RWPE1 (cell line): Measurements from ENCODE around the gene KCNK15.

Experiments used
- CTCF ChIA-PET: fragments of 350-600 bp; sonication (Branson Sonifier 250); formaldehyde crosslinking; extraction: SDS; loops from one replicate; lab custom pipeline; 2021; lab: Yijun Ruan, JAX
- POLR2A ChIA-PET: fragments of 400-600 bp; formaldehyde crosslinking; extraction: SDS; loops from one replicate; lab custom pipeline; 2020; ENCODE audit warnings: antibody characterized with exemption; ENCODE audit not compliant: low non-redundant PET; lab: Yijun Ruan, JAX
- DNase-seq: peaks from one replicate; pipeline ENCODE4 v3.0.0; 2012; ENCODE audit warnings: low spot score
- H3K27ac ChIP-seq: fragments of 450-650 bp; 2 replicates; pipeline ENCODE4 v1.5.1; 2017
- TF ChIP-seq, protein P1 (sequence below): fragments of 450-650 bp; conservative IDR thresholded peaks from 2 replicates; pipeline ENCODE4 v1.5.1; 2017; ENCODE audit warnings: low read depth, mild to moderate bottlenecking

Gene KCNK15

DNA sequence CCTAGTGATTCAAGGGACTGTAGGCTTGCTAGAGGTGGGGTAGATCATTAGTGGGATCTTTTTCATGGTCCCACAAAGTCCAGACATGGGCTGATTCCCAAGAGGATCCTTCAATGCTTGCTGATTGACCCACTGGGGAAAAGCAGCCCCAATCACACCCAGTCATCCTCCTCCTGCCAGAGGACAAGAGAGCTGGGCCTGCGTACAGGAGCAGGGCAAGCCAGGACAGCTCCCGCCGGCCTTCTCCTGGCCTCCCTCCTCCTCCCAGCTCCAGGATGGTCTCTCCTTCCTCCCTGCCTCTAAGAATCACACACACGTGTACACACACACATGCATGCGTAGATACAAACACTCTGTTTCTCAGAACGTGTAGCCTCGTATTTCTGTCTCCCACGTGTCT is 27.0 kb downstream of the KCNK15 start:
- H3K27ac ChIP-seq, result no peak overlapping the region
- TF ChIP-seq, protein P1, sequence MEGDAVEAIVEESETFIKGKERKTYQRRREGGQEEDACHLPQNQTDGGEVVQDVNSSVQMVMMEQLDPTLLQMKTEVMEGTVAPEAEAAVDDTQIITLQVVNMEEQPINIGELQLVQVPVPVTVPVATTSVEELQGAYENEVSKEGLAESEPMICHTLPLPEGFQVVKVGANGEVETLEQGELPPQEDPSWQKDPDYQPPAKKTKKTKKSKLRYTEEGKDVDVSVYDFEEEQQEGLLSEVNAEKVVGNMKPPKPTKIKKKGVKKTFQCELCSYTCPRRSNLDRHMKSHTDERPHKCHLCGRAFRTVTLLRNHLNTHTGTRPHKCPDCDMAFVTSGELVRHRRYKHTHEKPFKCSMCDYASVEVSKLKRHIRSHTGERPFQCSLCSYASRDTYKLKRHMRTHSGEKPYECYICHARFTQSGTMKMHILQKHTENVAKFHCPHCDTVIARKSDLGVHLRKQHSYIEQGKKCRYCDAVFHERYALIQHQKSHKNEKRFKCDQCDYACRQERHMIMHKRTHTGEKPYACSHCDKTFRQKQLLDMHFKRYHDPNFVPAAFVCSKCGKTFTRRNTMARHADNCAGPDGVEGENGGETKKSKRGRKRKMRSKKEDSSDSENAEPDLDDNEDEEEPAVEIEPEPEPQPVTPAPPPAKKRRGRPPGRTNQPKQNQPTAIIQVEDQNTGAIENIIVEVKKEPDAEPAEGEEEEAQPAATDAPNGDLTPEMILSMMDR, result no peak
- peak; percentile 38 for DNase-seq
- ChIA-PET POLR2A (no interaction called here), CTCF (interaction anchor here (0.6 kb wide), 1 partner anchor 13 kb away, joined by 5 read pairs; no protein-coding TSS in a partner anchor)

DNA sequence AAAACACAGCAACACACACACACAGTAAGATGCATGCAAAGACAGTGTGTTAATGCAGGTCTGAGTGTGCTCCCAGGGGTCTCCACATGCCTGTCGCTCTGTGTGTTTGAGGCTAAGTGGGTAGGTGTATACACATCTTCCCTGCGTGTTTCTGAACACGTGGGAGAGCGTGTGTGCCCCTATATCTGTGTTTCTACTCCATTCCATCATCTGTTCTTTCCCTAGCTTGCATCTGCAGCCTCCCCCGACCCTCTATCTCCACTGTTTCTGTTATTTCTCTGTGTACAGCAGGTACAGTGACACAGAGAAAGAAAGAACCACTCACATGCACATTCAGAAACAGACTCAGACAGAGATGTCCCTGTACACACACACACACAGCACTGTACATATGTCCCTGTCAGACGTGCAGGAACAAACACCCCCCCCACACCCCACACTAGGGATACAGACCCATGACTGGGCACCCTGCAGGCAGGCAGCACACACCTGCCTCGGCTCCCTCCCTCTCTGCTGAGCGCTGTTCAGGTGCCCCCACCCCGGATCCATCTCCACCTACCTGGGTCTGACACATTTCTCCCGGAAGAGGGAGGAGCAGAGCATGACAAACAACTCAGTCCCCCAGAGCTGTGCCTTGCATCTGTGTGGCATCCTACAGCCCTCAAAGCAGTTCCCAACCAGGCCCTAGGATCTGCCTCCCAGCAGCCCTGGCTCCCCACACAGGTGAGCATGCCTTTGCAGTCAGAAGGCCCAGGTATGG is 27.6 kb downstream of the KCNK15 start:
- no peak for DNase-seq
- ChIA-PET CTCF (interaction anchor here (0.6 kb wide), 1 partner anchor 101 kb away, joined by 3 read pairs; no protein-coding TSS in a partner anchor), POLR2A (no interaction called here)
- TF ChIP-seq, protein P1, result no peak
- H3K27ac ChIP-seq, result no peak overlapping the region

DNA sequence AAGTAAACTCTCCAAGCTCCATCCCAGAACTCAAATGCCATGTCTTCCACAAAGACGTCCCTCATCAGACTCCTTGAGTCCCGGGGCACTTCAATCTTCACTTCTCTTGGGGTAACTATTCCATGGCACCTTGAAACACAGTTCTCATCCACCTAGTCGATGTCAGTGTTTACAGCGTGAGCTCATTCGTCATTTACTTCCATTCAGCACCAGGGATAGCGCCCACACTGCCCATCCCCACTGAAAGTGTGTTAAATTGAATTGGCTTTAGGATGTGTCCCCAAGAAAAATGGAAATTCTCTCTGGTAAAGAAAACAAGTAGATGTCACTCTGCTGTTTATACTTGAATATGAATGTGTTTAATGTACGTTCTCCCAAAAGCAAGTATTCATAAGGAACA is 31.3 kb downstream of the KCNK15 start:
- TF ChIP-seq, protein P1, result no peak
- H3K27ac ChIP-seq, result no peak overlapping the region
- CTCF ChIA-PET, result no interaction called here
- POLR2A ChIA-PET, result no interaction called here
- peak; percentile 41 for DNase-seq

DNA sequence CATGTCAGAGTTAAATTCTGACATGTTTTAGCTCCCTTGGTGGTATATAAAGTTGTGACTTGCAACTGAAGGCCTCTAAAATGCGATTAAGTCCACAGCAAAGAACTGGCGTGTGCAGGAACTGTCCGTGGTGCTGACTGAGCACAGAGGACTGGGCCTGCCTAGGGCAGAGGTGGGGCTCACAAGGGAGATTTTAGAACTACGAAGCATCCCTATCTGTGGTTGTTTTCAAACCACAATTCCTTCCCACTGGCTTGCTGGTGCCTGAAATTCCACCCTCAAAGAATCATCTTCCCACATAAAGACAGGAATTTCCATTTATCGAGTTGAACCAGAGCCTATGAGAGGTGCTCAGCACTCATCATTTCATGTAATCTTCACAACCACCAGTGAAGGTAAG is 34.6 kb downstream of the KCNK15 start:
- ChIA-PET CTCF (no interaction called here), POLR2A (no interaction called here)
- peak; percentile 75 for DNase-seq
- TF ChIP-seq, protein P1, result no peak
- H3K27ac ChIP-seq, result no peak overlapping the region

DNA sequence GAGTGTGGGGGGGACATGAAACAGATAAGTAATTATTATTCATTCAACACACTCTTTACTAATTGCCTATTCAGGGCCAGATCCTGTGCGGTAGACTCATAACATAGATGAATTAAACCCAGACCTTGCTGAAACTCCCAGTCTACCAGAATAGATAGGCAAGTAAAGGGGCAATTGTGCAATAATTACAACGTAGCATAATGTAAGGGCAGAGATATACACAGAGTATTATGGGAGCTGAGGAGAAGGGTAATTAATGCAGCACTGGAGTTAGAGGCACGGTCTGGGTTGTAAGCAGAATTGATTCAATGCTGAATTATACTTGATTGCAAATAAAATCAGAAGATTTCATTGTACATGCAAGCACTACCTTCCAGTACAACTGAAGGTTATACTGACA is 35.5 kb downstream of the KCNK15 start:
- DNase-seq, result no peak
- ChIA-PET POLR2A (no interaction called here), CTCF (no interaction called here)
- H3K27ac ChIP-seq, result no peak overlapping the region
- TF ChIP-seq, protein P1, result no peak

DNA sequence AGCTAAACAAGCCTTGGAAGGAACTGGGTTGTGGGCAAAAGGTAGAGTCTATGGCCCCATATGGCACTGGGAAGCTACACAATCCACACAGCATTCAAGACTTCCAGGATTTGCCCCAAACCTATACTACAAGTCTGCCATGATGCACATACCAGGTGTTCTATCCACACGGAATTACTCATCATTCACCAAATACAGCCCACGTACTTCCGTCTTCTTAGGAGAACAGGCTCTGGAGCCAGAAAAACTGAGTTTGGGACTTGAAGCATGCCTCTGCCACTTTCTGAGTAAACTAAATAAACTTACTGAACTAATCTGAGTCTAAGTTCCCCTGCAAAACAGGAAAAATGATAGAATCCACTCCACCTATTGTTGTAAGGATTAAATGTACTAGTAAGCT is 36.1 kb downstream of the KCNK15 start:
- ChIA-PET POLR2A (no interaction called here), CTCF (interaction anchor here (0.6 kb wide), 1 partner anchor 989 kb away, joined by 4 read pairs; no protein-coding TSS in a partner anchor)
- H3K27ac ChIP-seq, result no peak overlapping the region
- DNase-seq, result no peak
- TF ChIP-seq, protein P1, result no peak
